MCF 10A (cell line): ENCODE results near the gene ZNF333. TPM values are rescaled to one million over a fixed set of nuclear protein-coding genes. Genes with fewer than 3 reads are reported as not detected.

Experiments used
- BruUV-seq: library from RNA; stranded (reverse); fragments of 400-500 nt; replicated peaks from 2 replicates; lab custom pipeline; 2021; lab: Mats Ljungman, UMichigan
- CTCF ChIA-PET: fragments of 300-600 bp; sonication (Branson Sonifier 250); formaldehyde crosslinking; extraction: SDS; loops from one replicate; lab custom pipeline; 2021; ENCODE audit warnings: antibody characterized with exemption, inconsistent platforms; lab: Yijun Ruan, JAX
- POLR2A ChIA-PET: fragments of 300-600, 350-650 bp; sonication (Branson Sonifier 250); formaldehyde crosslinking; extraction: SDS; loops from one replicate; lab custom pipeline; 2020; ENCODE audit warnings: antibody characterized with exemption, inconsistent platforms; lab: Yijun Ruan, JAX
- DNase-seq: peaks from one replicate; pipeline ENCODE4 v3.0.0-alpha.2; 2018; ENCODE audit not compliant: unreplicated experiment
- H3K27ac Mint-ChIP-seq: one replicate; pipeline ENCODE4 v1.8.0; 2022; ENCODE audit warnings: mild to moderate bottlenecking, low read depth, mixed read lengths; ENCODE audit not compliant: unreplicated experiment
- H3K27me3 Mint-ChIP-seq: one replicate; pipeline ENCODE4 v1.8.0; 2022; ENCODE audit warnings: mixed read lengths; ENCODE audit not compliant: insufficient read depth, unreplicated experiment
- H3K36me3 Mint-ChIP-seq: one replicate; pipeline ENCODE4 v1.8.0; 2022; ENCODE audit warnings: mild to moderate bottlenecking, moderate library complexity, mixed read lengths; ENCODE audit not compliant: insufficient read depth, unreplicated experiment
- H3K4me1 Mint-ChIP-seq: one replicate; pipeline ENCODE4 v1.8.0; 2022; ENCODE audit warnings: mixed read lengths; ENCODE audit not compliant: insufficient read depth, unreplicated experiment
- H3K4me3 Mint-ChIP-seq: one replicate; pipeline ENCODE4 v1.8.0; 2022; ENCODE audit warnings: mild to moderate bottlenecking, moderate library complexity, mixed read lengths; ENCODE audit not compliant: unreplicated experiment
- H3K9me3 Mint-ChIP-seq: one replicate; pipeline ENCODE4 v1.8.0; 2022; ENCODE audit warnings: mixed read lengths; ENCODE audit not compliant: unreplicated experiment
- intact Hi-C: fragments of 100-400 bp; cut with micrococcal nuclease; formaldehyde crosslinking; loops from 2 replicates; pipeline ENCODE4 v1.14.1; 2022
- total RNA-seq: library from RNA; stranded (reverse); gene quantifications from 2 replicates; pipeline ENCODE4 v1.2.3, GENCODE V29; 2022
- TF ChIP-seq, protein P1 (sequence below): fragments of 200-600 bp; IDR thresholded peaks from one replicate; pipeline ENCODE4 v1.8.0; 2022; ENCODE audit warnings: antibody characterized with exemption, mild to moderate bottlenecking; ENCODE audit not compliant: unreplicated experiment

ZNF333 gene
- total RNA-seq, 1 experiment from 2014 or later: 15.4 TPM

GRCh38 chr19:14733574-14733973 lies 43.7 kb downstream of the ZNF333 start:
- H3K9me3 Mint-ChIP-seq: peaks cover 6% of the 10 kb centered on the region

DNA sequence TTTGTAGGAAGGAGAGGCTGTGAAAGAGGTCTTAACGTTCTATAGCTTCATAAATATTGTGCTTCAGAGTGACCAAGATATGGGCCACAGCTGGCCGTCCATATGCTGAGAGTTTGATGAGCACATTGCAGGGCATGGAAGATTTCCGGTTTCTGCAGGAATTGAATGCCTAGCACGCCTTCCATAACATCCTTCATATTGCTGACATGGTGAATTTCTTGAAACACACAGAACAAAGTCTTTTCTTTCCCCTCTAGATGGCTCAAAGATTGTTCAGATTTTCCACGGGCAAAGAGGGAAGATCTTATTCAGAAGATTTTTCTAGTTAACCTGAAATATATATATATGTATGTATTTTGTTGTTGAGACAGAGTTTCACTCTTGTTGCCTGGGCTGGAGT lies 46.1 kb downstream of the ZNF333 start:
- H3K4me1 Mint-ChIP-seq: no peaks in the 10 kb centered on the region
- no peaks in the 10 kb centered on the region for H3K9me3 Mint-ChIP-seq
- no peak for DNase-seq
- no TSS peak for BruUV-seq
- intact Hi-C loops: no loop called here
- no peaks in the 10 kb centered on the region for H3K27me3 Mint-ChIP-seq
- TF ChIP-seq, protein P1, sequence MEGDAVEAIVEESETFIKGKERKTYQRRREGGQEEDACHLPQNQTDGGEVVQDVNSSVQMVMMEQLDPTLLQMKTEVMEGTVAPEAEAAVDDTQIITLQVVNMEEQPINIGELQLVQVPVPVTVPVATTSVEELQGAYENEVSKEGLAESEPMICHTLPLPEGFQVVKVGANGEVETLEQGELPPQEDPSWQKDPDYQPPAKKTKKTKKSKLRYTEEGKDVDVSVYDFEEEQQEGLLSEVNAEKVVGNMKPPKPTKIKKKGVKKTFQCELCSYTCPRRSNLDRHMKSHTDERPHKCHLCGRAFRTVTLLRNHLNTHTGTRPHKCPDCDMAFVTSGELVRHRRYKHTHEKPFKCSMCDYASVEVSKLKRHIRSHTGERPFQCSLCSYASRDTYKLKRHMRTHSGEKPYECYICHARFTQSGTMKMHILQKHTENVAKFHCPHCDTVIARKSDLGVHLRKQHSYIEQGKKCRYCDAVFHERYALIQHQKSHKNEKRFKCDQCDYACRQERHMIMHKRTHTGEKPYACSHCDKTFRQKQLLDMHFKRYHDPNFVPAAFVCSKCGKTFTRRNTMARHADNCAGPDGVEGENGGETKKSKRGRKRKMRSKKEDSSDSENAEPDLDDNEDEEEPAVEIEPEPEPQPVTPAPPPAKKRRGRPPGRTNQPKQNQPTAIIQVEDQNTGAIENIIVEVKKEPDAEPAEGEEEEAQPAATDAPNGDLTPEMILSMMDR: no peak
- CTCF ChIA-PET: no interaction called here
- H3K27ac Mint-ChIP-seq: no peak overlapping the region
- POLR2A ChIA-PET: no interaction called here
- no peak overlapping the region for H3K4me3 Mint-ChIP-seq
- peaks cover 8% of the 10 kb centered on the region for H3K36me3 Mint-ChIP-seq

More at GRCh38 chr19:14733574-14733973, 43.7 kb downstream of the ZNF333 start:
- intact Hi-C loops: no loop called here
- POLR2A ChIA-PET: no interaction called here
- Mint-ChIP-seq H3K4me3 (no peak overlapping the region), H3K36me3 (peaks cover 8% of the 10 kb centered on the region), H3K4me1 (no peaks in the 10 kb centered on the region), H3K27me3 (peaks cover 7% of the 10 kb centered on the region), H3K27ac (no peak overlapping the region)
- CTCF ChIA-PET: no interaction called here
- no TSS peak for BruUV-seq
- no peak for DNase-seq
- TF ChIP-seq, protein P1: no peak

DNA sequence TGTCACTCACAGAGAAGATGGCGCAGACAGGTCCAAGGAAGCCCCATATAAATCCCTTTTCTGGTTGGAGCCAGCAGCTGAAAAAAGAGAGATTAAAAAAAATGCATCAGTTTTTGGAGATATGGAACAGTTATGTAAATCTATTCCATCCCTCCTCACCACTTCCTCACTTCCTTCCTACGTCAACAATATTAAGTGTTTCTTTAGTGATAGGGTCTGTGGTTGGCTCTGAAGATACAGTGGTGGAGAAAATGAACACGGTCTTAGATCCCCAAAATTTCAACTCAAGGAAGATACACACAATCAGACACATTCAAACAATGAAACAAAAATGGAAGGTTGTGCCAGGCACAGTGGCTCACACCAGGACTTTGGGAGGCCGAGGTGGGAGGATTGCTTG lies 57.0 kb downstream of the ZNF333 start:
- intact Hi-C loops: no loop called here
- POLR2A ChIA-PET: interaction anchor here (0.6 kb wide), 1 partner anchor 1186 kb away, joined by 3 read pairs; no protein-coding TSS in a partner anchor
- no peak for DNase-seq
- no TSS peak for BruUV-seq
- no peak overlapping the region for H3K4me3 Mint-ChIP-seq
- no peaks in the 10 kb centered on the region for H3K27me3 Mint-ChIP-seq
- H3K36me3 Mint-ChIP-seq: peaks cover 36% of the 10 kb centered on the region
- TF ChIP-seq, protein P1: no peak
- no peaks in the 10 kb centered on the region for H3K4me1 Mint-ChIP-seq
- no peak overlapping the region for H3K27ac Mint-ChIP-seq
- no peaks in the 10 kb centered on the region for H3K9me3 Mint-ChIP-seq
- CTCF ChIA-PET: no interaction called here

DNA sequence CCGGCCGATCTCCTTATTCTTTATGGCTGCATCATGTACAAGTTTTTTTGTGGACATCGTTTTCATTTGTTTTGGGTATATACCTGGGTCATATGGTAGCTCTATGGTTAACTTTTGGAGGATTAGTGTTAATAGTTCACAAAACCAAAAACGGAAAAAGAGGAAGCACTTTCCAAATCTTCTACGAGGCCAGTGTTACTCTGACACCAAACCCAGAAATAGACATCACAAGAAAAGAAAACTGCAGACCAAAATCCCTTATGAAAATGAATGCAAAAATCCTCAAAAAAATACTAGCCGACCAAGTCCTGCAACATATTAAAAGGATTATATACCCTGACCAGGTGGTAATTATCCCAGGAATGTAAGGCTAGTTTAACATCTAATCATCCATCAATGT lies 58.8 kb downstream of the ZNF333 start:
- no peaks in the 10 kb centered on the region for H3K4me1 Mint-ChIP-seq
- peaks cover 29% of the 10 kb centered on the region for H3K36me3 Mint-ChIP-seq
- intact Hi-C loops: no loop called here
- DNase-seq: no peak
- TF ChIP-seq, protein P1: no peak
- ChIA-PET POLR2A (no interaction called here), CTCF (no interaction called here)
- no peak overlapping the region for H3K27ac Mint-ChIP-seq
- no peaks in the 10 kb centered on the region for H3K9me3 Mint-ChIP-seq
- BruUV-seq: no TSS peak
- H3K27me3 Mint-ChIP-seq: no peaks in the 10 kb centered on the region
- no peak overlapping the region for H3K4me3 Mint-ChIP-seq
